Ammon's horn (tissue), 1 donor: Measurements from ENCODE around the gene CDC73.
"Not testable (repeated sequence)": the region's sequence is repeated elsewhere in the genome, so short reads cannot be mapped to it uniquely, and the experiment has no call there.

Source experiments
- DNase-seq: peaks from one replicate; pipeline ENCODE4 v3.0.0-alpha.2; 2016; ENCODE audit warnings: low spot score

Gene CDC73

DNA sequence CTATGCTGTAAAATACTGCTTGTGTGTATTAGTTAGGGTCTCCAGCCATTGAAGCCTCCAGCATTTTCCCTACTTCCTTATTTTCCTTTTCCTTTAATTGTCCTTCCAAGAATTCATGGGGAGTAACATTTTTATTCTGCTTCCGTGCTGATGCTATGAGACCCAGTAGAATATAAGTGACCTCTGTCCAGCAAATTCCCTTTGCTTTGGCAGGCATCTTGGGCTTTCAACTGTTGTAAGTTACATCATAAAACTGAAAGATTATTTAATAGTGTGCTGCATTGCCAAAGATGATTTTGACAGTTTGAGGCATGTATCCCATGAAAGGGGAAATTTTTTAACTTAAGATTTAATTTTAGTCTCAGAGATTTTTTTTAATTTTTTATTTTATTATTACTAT, 112.7 kb downstream of the CDC73 start:
- no peak for DNase-seq

GRCh38 chr1:193237381-193237978, 115.6 kb downstream of the CDC73 start:
- DNase-seq: no peak

- no peak for DNase-seq
Observed at GRCh38 chr1:193240609-193241008, 118.8 kb downstream of the CDC73 start.

GRCh38 chr1:193241132-193241827, 119.4 kb downstream of the CDC73 start:
- DNase-seq: no peak

DNA sequence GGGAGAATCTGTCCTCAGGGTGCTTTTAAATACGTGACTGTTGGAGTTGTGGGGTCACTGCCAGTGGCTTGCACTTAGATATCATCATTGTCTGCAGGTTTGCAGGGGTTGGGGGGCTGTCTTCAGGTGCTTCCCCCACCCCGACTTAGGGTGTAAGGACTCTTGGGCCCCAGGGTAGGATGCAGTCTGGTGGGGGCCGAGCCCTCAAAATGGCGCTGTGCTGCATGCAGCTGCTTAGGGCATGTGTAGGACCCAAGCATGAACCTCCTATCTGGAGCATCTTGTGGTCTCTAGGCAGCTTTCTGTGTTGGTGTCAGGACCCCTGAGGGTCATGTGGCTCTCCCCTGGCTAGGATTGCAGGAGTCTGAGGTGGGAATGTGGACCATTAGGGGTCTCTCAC, 120.2 kb downstream of the CDC73 start:
- DNase-seq: no peak

DNA sequence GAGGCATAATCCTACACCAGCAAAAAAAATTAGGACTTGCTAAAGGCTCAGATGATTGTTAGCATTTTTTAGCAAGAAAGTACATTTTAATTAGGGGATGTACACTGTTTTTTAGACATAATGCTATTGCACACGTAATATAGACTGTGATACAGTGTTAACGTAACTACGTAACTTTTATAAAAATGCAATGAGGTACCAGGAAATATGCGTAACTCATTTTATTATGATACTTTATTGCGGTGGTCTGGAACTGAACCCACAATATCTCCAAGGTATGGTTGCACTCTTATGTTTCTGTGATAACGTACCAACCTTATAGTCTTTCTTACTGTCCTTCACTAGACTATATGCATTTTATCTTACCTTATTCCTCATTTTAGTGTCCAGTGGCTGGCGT, 127.4 kb downstream of the CDC73 start:
- no peak for DNase-seq

- DNase-seq: no peak
Observed at GRCh38 chr1:193251950-193252349, 130.1 kb downstream of the CDC73 start.

DNA sequence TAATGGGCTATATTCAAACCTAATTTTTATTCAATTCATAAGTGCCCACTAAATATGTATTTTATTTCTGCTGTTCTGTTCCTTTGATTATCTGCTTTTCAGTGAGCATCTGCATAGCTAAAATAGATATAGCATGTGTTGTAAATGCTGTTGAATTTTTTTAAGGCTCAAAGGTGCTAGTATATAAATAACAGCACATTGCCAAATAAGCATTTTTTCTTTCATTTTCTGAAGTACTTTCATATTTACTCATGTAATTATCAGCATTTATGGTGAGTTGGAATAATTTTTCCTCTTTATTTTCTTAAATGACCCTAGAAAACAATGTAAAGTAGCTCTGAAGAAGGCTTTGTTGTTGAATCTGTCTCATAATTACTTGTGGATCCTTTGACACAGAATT, 134.2 kb downstream of the CDC73 start:
- no peak for DNase-seq

- DNase-seq: no peak
Observed at GRCh38 chr1:193259636-193260035, 137.8 kb downstream of the CDC73 start.

GRCh38 chr1:193260056-193260745, 138.4 kb downstream of the CDC73 start:
- no peak for DNase-seq

GRCh38 chr1:193260896-193261295, 139.1 kb downstream of the CDC73 start:
- no peak for DNase-seq

- no peak for DNase-seq
Observed at GRCh38 chr1:193262661-193263060, 140.8 kb downstream of the CDC73 start.

DNA sequence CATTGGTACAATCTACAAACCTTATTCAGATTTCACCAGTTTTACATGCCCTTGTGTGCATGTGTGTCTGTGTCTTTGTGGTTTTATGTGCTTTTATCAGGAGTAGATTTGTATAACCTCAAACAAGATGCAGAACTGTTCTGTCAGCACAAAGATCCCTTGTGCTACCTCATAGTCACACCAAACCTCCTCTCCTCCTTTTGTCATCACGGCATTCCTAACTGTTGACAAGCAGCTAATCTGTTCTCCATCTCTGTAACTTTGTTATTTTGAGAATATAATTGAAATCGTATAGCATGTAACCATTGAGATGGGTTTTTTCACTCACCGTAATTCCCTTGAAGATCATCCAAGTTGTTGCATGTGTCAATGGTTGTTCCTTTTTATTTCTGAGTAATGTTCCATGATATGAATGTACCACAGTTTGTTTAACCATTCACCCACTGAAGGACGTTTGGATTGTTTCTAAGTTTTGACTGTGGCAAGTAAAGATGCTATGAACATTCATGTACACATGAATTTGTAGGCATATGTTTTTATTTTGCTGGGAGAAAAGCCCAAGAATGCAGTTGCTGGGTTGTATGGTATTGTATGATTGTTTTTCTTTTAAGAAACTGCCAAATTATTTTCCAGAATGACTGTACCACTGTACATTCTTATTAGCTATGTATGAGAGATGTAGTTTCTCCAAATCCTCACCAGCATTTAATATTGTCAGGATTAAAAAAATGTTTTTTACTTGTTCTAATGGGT, 142.7 kb downstream of the CDC73 start:
- no peak for DNase-seq

DNA sequence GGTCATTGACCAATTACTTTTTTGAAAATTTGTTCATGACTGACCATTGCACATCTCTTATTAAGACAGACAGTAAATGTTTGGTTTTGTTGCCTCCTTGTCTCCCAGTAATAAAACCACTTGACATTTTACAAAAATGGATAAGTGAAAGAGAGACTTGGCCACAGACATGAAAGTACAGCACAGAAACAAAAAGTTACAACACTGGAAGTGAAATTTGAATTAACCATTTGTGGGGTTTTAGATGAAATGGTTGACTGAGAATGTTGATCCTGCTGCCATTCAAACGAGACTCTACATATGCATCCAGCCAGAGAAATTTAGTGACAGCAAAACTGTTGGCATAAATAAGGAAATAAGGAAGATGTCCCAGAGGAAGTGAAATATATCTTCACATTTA, 143.9 kb downstream of the CDC73 start:
- no peak for DNase-seq

DNA sequence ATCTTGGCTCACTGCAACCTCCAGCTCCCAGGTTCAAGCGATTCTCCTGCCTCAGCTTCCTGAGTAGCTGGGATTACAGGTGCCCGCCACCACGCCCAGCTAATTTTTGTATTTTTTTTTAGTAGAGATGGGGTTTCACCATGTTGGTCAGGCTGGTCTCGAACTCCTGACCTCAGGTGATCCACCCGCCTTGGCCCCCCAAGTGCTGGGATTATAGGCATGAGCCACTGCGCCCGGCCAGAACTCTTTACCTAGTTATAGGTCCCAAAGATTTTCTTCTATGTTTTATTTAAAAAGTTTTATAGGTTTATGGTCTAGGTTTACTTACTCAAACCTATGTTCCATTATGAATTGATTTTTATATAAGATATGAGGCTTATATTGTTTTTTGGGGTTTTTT, 145.0 kb downstream of the CDC73 start:
- not testable (repeated sequence) for DNase-seq

- no peak for DNase-seq
Observed at GRCh38 chr1:193270996-193271395, 149.2 kb downstream of the CDC73 start.

GRCh38 chr1:193275773-193276172, 153.9 kb downstream of the CDC73 start:
- DNase-seq: no peak

GRCh38 chr1:193278968-193279367, 157.1 kb downstream of the CDC73 start:
- no peak for DNase-seq

DNA sequence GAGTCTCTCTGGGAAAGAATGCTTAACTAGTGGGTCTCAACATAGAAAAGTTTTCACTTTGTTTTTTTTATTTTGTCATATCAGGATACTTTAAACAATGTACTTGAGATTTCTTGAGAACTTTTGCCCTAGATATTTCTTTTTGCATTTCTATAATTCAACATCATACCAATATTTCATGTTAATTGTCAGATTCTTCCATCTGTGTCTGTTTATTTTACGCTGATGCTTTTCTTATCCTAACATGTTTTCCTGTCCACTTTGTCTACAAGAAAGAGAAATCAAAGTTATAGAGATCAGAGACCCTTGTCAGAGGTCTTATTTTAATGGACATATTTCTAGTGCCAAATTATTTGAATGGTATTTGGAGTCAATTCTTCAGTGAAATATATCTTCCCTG, 160.1 kb downstream of the CDC73 start:
- DNase-seq: no peak

DNA sequence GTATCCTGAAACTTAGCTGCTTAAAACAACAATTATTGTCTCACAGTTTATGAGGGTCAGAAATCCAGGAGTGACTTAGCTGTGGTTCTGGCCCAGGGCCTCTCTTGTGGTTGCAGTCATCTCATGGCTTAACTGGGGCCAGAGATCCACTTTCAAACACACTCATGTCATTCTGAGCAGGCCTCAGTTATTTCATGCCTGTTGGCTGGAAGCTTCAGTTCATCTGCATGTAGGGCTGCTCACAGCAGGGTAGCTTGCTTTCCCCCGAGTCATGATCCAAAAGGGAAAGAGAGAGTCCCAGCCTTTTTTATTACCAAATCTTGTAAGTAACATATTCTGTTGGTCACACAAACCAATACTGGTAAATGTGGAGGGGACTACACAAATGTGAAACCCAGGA, 161.2 kb downstream of the CDC73 start:
- no peak for DNase-seq

DNA sequence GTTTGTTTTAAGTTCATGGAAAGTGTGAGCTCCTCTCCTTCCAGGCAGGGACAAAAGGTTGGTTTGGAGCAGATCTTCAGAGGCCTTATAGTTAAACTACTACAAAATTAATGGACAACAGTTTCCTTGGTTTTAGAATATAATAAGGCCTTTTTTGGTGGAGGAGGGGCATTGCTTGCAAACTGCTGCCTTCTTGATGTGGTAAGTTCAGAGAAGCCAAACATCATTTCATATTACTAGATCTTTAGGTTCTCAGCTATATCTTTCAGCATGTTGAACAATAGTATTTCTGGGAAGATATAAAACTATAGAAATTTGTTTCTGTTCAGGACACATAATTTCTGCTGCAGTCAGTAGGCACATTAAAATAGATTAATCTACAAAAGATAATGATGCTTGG, 162.4 kb downstream of the CDC73 start:
- no peak for DNase-seq

DNA sequence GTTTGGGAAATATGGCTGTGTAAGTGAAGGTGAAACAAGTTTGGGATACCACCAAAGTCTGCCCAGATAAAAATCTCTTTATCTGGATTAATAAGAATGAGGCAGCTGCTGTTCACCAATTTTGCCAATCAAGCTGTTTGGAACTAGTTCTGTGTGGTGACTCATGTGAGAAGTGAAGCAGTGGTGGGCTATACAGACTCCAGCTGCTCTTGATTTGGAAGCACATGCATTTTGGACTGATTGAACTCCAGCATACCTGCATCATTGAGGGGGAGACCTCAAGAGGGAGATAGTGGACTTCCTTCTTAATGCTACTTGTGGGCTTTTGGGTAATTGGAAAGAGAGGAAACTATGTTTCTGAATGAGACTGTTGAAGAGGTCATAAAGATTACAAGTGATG, 163.8 kb downstream of the CDC73 start:
- no peak for DNase-seq
